CD14-positive monocyte (primary cell): ENCODE data around the gene HEBP1. TPM values are rescaled to one million over a fixed set of nuclear protein-coding genes. Genes with fewer than 3 reads are reported as not detected.

Source experiments
- DNase-seq, 3 donors: peaks; one replicate each; pipeline ENCODE4 v3.0.0-alpha.2; 2011 to 2022
- H2AFZ ChIP-seq: 2 replicates; pipeline ENCODE4 v1.6.0; 2012; ENCODE audit warnings: mild to moderate bottlenecking, low read depth, low read length, inconsistent platforms; ENCODE audit not compliant: insufficient read depth, poor library complexity, severe bottlenecking
- H3K27ac ChIP-seq, 2 donors: 1 replicate in 1 of 2; 2 replicates in 1 of 2; pipeline ENCODE4 v1.5.1; 2012 to 2013; ENCODE audit warnings: low read length in 2 of 2, control low read depth in 1 of 2, inconsistent platforms in 1 of 2, low read depth in 1 of 2, mild to moderate bottlenecking in 1 of 2
- H3K27me3 ChIP-seq, 2 donors: one replicate each; pipeline versions ENCODE4 v1.6.0 to v1.6.1; 2011 to 2013; ENCODE audit warnings: low read length in 2 of 2; ENCODE audit not compliant: control insufficient read depth in 2 of 2, insufficient read depth in 2 of 2
- H3K36me3 ChIP-seq, 2 donors: replicated peaks in 1 of 2; 1 replicate in 1 of 2; 2 replicates in 1 of 2; pipeline versions ENCODE4 v1.5.1 to v1.6.1; 2012 to 2013; ENCODE audit warnings: low read length in 2 of 2, control low read depth in 1 of 2, inconsistent platforms in 1 of 2, mild to moderate bottlenecking in 1 of 2; ENCODE audit not compliant: insufficient read depth in 2 of 2, control insufficient read depth in 1 of 2
- H3K4me1 ChIP-seq, 2 donors: 1 replicate in 1 of 2; 2 replicates in 1 of 2; pipeline versions ENCODE4 v1.5.1 to v1.6.1; 2012 to 2013; ENCODE audit warnings: low read length in 2 of 2, control low read depth in 1 of 2, inconsistent platforms in 1 of 2, mild to moderate bottlenecking in 1 of 2, moderate library complexity in 1 of 2; ENCODE audit not compliant: insufficient read depth in 2 of 2, control insufficient read depth in 1 of 2
- H3K4me2 ChIP-seq: replicated peaks from 2 replicates; pipeline ENCODE3; 2012; ENCODE audit warnings: low read length, moderate library complexity, mild to moderate bottlenecking; ENCODE audit not compliant: poor library complexity, severe bottlenecking; ENCODE audit errors: extremely low read depth
- H3K4me3 ChIP-seq, 3 experiments: fragments of 200-600 bp in 1 of 3; sonication (generic) in 1 of 3; replicated peaks in 1 of 3; 1 replicate in 2 of 3; 2 replicates in 1 of 3; pipeline ENCODE4 v1.5.1; 2011 to 2013; ENCODE audit warnings: low read length in 3 of 3, mild to moderate bottlenecking in 3 of 3, control low read depth in 2 of 3, low read depth in 2 of 3, inconsistent platforms in 1 of 3, moderate library complexity in 1 of 3
- H3K79me2 ChIP-seq: 2 replicates; pipeline ENCODE4 v1.6.0; 2012; ENCODE audit warnings: mild to moderate bottlenecking, control low read depth, inconsistent platforms, low read length, moderate library complexity; ENCODE audit not compliant: insufficient read depth
- H3K9ac ChIP-seq: 2 replicates; pipeline ENCODE4 v1.6.0; 2017; ENCODE audit warnings: low read length, mild to moderate bottlenecking; ENCODE audit not compliant: insufficient read depth, poor library complexity, severe bottlenecking
- H3K9me3 ChIP-seq, 2 donors: replicated peaks in 1 of 2; 1 replicate in 1 of 2; 2 replicates in 1 of 2; pipeline versions ENCODE4 v1.5.1 to v1.6.1; 2012 to 2013; ENCODE audit warnings: low read length in 2 of 2, control low read depth in 1 of 2; ENCODE audit not compliant: control insufficient read depth in 1 of 2, insufficient read depth in 1 of 2
- H4K20me1 ChIP-seq: 2 replicates; pipeline ENCODE4 v1.6.0; 2012; ENCODE audit warnings: mild to moderate bottlenecking, low read length, control low read depth, moderate library complexity; ENCODE audit not compliant: insufficient read depth
- H3K27ac Mint-ChIP-seq, 7 donors: one replicate each; pipeline ENCODE4 v1.8.0; 2020; ENCODE audit warnings: mild to moderate bottlenecking in 7 of 7, mixed read lengths in 7 of 7, moderate library complexity in 6 of 7, inconsistent platforms in 2 of 7
- H3K27me3 Mint-ChIP-seq, 3 donors: one replicate each; pipeline ENCODE4 v1.8.0; 2021 to 2022; ENCODE audit warnings: low read depth in 3 of 3, mild to moderate bottlenecking in 3 of 3, mixed read lengths in 3 of 3, moderate library complexity in 3 of 3, inconsistent platforms in 1 of 3
- H3K36me3 Mint-ChIP-seq, 2 donors: one replicate each; pipeline ENCODE4 v1.8.0; 2020; ENCODE audit warnings: mixed read lengths in 2 of 2, inconsistent platforms in 1 of 2, mild to moderate bottlenecking in 1 of 2
- H3K4me1 Mint-ChIP-seq: one replicate; pipeline ENCODE4 v1.8.0; 2020; ENCODE audit warnings: mild to moderate bottlenecking, mixed read lengths
- H3K4me3 Mint-ChIP-seq, 2 donors: one replicate each; pipeline ENCODE4 v1.8.0; 2020; ENCODE audit warnings: mild to moderate bottlenecking in 2 of 2, mixed read lengths in 2 of 2, moderate library complexity in 1 of 2
- H3K9me3 Mint-ChIP-seq, 7 donors: one replicate each; pipeline ENCODE4 v1.8.0; 2020 to 2022; ENCODE audit warnings: mixed read lengths in 7 of 7, mild to moderate bottlenecking in 6 of 7, moderate library complexity in 6 of 7, inconsistent platforms in 2 of 7
- WGBS: methylation state at CpG from one replicate; pipeline ENCODE4 v1.1.5; 2013; ENCODE audit warnings: missing lambda C conversion rate; ENCODE audit not compliant: insufficient coverage; 5-methylcytosine and 5-hydroxymethylcytosine counted together
- intact Hi-C, 2 donors: fragments of 100-400 bp; cut with micrococcal nuclease; formaldehyde crosslinking; loops; one replicate each; pipeline versions ENCODE4 v1.15.0 to v1.15.1; 2023
- polyA plus RNA-seq, 3 donors: library from polyadenylated mRNA; depleted of rRNA in 1 of 3; unstranded in 2 of 3; stranded (reverse) in 1 of 3; fragments of 300-500 nt in 2 of 3; fragments of >200 nt in 1 of 3; fragmentation: Illumina TruSeq in 2 of 3; gene quantifications; 1 replicate in 2 of 3; 2 replicates in 1 of 3; pipeline ENCODE4 v1.2.3, GENCODE V29; 2012 to 2021
- TF ChIP-seq, protein P1 (sequence below): fragments of 200-600 bp; IDR thresholded peaks from one replicate; pipeline ENCODE4 v1.8.0; 2022; ENCODE audit warnings: antibody characterized with exemption, mild to moderate bottlenecking

Gene HEBP1
- polyA plus RNA-seq, 3 donors, result 33.4 to 89.3 (median 71.3) TPM

DNA sequence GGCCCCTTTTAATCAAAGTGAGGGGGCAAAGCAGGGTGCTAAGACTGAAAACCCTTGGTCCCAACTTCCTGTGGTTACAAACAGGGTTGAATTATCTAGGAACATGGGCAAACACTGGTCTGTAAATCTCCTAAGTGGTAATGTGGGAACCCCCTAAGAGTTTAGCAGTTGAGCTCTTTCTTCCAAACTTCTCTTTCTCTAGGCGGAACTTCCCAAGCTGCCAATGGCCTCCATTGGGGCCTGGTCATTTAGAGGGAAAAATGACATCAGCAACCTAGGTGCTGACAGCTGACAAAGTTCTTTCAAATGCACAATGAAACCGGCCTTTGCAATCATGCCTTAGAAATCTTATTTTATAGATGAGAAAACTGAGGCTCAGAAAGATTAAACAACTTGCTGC is 17.7 kb downstream of the HEBP1 start:
- H3K36me3 ChIP-seq, result peaks cover 55 to 92% of the 10 kb centered on the region in 2 donors
- H3K9me3 Mint-ChIP-seq, result no peaks in the 10 kb centered on the region
- no CpG with 5 or more reads among the region's 2 CpGs for WGBS

GRCh38 chr12:12979731-12980259 is 20.3 kb downstream of the HEBP1 start:
- H3K9me3 Mint-ChIP-seq, result peaks cover 0 to 2% (median 0%) of the 10 kb centered on the region in 7 donors
- H3K4me1 Mint-ChIP-seq, result no peaks in the 10 kb centered on the region
- TF ChIP-seq, protein P1, sequence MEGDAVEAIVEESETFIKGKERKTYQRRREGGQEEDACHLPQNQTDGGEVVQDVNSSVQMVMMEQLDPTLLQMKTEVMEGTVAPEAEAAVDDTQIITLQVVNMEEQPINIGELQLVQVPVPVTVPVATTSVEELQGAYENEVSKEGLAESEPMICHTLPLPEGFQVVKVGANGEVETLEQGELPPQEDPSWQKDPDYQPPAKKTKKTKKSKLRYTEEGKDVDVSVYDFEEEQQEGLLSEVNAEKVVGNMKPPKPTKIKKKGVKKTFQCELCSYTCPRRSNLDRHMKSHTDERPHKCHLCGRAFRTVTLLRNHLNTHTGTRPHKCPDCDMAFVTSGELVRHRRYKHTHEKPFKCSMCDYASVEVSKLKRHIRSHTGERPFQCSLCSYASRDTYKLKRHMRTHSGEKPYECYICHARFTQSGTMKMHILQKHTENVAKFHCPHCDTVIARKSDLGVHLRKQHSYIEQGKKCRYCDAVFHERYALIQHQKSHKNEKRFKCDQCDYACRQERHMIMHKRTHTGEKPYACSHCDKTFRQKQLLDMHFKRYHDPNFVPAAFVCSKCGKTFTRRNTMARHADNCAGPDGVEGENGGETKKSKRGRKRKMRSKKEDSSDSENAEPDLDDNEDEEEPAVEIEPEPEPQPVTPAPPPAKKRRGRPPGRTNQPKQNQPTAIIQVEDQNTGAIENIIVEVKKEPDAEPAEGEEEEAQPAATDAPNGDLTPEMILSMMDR, result no peak
- H3K27me3 Mint-ChIP-seq, result no peaks in the 10 kb centered on the region
- no peaks in the 10 kb centered on the region for H3K4me1 ChIP-seq
- intact Hi-C loops, result loop anchor here (5.0 to 10.0 kb wide), 2 partner anchors 62 to 65 kb away; no protein-coding TSS in a partner anchor
- no peaks in the 10 kb centered on the region for H4K20me1 ChIP-seq
- H2AFZ ChIP-seq, result no peak overlapping the region
- no peaks in the 10 kb centered on the region for H3K79me2 ChIP-seq
- H3K36me3 Mint-ChIP-seq, result peaks cover 33 to 43% of the 10 kb centered on the region in 2 donors
- H3K4me3 Mint-ChIP-seq, result no peak overlapping the region
- H3K36me3 ChIP-seq, result peaks cover 43 to 91% of the 10 kb centered on the region in 2 donors
- H3K4me2 ChIP-seq, result no peak overlapping the region
- H3K27me3 ChIP-seq, result no peaks in the 10 kb centered on the region
- 100% methylated on average over 3 of the region's 4 CpGs for WGBS
- no peak overlapping the region for H3K4me3 ChIP-seq
- H3K9me3 ChIP-seq, result no peaks in the 10 kb centered on the region
- no peak overlapping the region for H3K27ac ChIP-seq
- H3K27ac Mint-ChIP-seq, result no peak overlapping the region
- no peak overlapping the region for H3K9ac ChIP-seq
- no peak for DNase-seq

More for the DNA sequence above, 17.7 kb downstream of the HEBP1 start:
- TF ChIP-seq, protein P1, result no peak
- Mint-ChIP-seq H3K36me3 (peaks cover 42 to 47% of the 10 kb centered on the region in 2 donors), H3K4me3 (no peak overlapping the region), H3K27ac (no peak overlapping the region), H3K27me3 (no peaks in the 10 kb centered on the region), H3K4me1 (no peaks in the 10 kb centered on the region)
- Histone ChIP-seq H4K20me1 (no peaks in the 10 kb centered on the region), H3K4me3 (no peak overlapping the region), H3K79me2 (no peaks in the 10 kb centered on the region), H3K4me1 (no peaks in the 10 kb centered on the region), H3K9ac (no peak overlapping the region), H3K27me3 (no peaks in the 10 kb centered on the region), H2AFZ (no peak overlapping the region), H3K27ac (no peak overlapping the region), H3K4me2 (no peak overlapping the region), H3K9me3 (no peaks in the 10 kb centered on the region)
- DNase-seq, result no peak
- intact Hi-C loops, result loop anchor here (5.0 to 10.0 kb wide), 2 partner anchors 65 to 68 kb away; no protein-coding TSS in a partner anchor
